Activated gamma-delta T cell treated with anti-CD3 and anti-CD28 coated beads, Interleukin-2, amount 50 U/mL, for 16 hours (primary cell): Measurements from ENCODE around the gene LDB2.

ENCODE experiments used
- DNase-seq: peaks from one replicate; pipeline ENCODE4 v3.0.0-alpha.2; 2020; ENCODE audit warnings: low read depth

Gene LDB2

GRCh38 chr4:16483540-16483939, 414.9 kb downstream of the LDB2 start:
- DNase-seq: no peak

- DNase-seq: no peak
Measured at GRCh38 chr4:16480011-16480410, 418.4 kb downstream of the LDB2 start.

- DNase-seq: no peak
Measured at GRCh38 chr4:16472537-16472936, 425.9 kb downstream of the LDB2 start.

GRCh38 chr4:16467061-16467460, 431.4 kb downstream of the LDB2 start:
- DNase-seq: no peak

- no peak for DNase-seq
Measured at GRCh38 chr4:16466581-16466980, 431.9 kb downstream of the LDB2 start.

- no peak for DNase-seq
Measured at GRCh38 chr4:16464651-16465050, 433.8 kb downstream of the LDB2 start.

- no peak for DNase-seq
Measured at GRCh38 chr4:16462656-16463055, 435.8 kb downstream of the LDB2 start.

GRCh38 chr4:16461362-16461761, 437.1 kb downstream of the LDB2 start:
- DNase-seq: no peak

- DNase-seq: no peak
Measured at GRCh38 chr4:16457944-16458343, 440.5 kb downstream of the LDB2 start.
